ENCODE measurements around the gene ROBO3. TPM values are rescaled to one million over a fixed set of nuclear protein-coding genes. Genes with fewer than 3 reads are reported as not detected.

The ROBO3 gene
- total RNA-seq, 1 donor from 2014 or later: 18.9 TPM

DNA sequence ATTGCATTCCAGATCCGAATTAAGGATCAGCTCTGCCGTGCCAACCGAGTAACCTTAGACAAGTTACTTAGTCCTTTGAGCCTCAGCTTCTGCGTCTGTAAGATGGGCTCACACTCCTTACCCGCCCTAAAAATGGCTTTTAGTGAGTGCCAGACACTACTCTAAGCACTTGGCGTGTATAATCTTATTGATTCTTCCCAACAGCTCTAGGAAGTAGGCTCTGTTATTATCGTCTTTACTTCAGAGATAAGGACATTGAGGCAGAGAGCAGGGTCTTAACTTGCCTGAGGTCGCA, 21.7 kb upstream of the ROBO3 start:
- Histone ChIP-seq H3K4me1 (peaks cover 13% of the 10 kb centered on the region), H3K27ac (no peak overlapping the region), H3K4me3 (no peak overlapping the region), H3K36me3 (no peaks in the 10 kb centered on the region), H3K9me3 (no peaks in the 10 kb centered on the region), H3K27me3 (peaks cover 5% of the 10 kb centered on the region)
- intact Hi-C loops (cut with DNase I): no loop called here
- TF ChIP-seq CTCF (IDR thresholded peaks at IDR 0.05) (no peak), POLR2AphosphoS5 (IDR thresholded peaks at IDR 0.05; ENCODE audit: insufficient read depth in 1 of 2, low read depth in 1 of 2) (no peak), POLR2A (IDR thresholded peaks at IDR 0.05) (no peak)
- no peak for DNase-seq (ENCODE audit: extremely low spot score in 2 of 2)

DNA sequence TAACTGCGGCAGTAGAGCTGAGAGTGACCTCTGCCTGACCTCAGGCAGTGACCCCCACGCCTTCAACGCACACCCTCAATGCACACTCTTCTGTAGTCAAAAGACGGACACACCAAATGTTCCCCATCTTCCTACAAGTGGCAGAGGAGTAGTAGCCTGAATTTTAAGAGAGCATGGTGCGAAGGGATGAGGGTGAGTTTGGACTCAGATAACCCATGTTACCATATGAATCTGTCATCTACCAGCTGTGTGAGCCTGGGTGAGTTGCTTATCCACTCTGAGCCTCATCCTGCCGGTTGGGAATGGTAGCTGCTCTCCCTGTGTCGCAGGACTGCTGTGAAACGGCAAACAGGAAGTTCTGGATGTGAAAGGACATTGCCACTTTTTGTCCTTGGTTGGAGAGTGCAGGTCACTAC, 20.6 kb upstream of the ROBO3 start:
- no peak for DNase-seq (ENCODE audit: extremely low spot score in 2 of 2)
- Histone ChIP-seq H3K36me3 (no peaks in the 10 kb centered on the region), H3K27ac (no peak overlapping the region), H3K4me3 (no peak overlapping the region), H3K4me1 (peaks cover 4% of the 10 kb centered on the region), H3K9me3 (no peaks in the 10 kb centered on the region), H3K27me3 (no peaks in the 10 kb centered on the region)
- intact Hi-C loops (cut with DNase I): no loop called here
- TF ChIP-seq POLR2A (IDR thresholded peaks at IDR 0.05) (no peak), POLR2AphosphoS5 (IDR thresholded peaks at IDR 0.05; ENCODE audit: insufficient read depth in 1 of 2, low read depth in 1 of 2) (no peak), CTCF (IDR thresholded peaks at IDR 0.05) (no peak)

DNA sequence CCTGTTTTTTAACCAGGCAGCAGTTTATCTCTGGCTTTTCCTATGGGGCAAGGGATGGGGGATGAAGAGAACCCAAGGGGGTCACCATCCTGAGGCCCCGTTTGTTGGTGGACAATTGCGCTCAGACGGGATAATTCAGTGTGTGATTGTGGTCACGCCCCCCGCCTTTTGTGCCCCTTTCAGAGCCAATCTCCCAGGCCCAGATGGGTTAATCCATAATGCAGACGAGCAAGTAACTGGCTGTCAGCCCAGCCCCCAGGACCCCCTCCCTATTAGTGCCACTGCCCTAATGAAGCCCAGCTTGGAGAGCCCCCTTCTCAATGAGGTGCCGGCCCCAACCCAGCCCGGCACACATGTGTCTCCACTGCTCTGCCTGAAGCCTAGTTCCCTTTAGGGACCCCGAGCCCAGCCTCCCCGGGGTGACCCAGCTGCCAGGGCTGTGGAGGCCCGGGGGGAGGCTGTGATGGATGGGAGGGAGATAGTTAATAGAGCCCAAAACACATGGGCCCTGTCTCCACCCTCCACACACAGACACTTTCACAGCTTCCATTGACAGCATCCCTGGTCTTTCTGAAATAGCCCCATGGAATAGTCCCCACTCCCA, 19.1 kb upstream of the ROBO3 start:
- H3K4me1 ChIP-seq: no peaks in the 10 kb centered on the region
- TF ChIP-seq CTCF (IDR thresholded peaks at IDR 0.05) (no peak), POLR2A (IDR thresholded peaks at IDR 0.05) (no peak), POLR2AphosphoS5 (IDR thresholded peaks at IDR 0.05; ENCODE audit: insufficient read depth in 1 of 2, low read depth in 1 of 2) (no peak)
- no peaks in the 10 kb centered on the region for H3K36me3 ChIP-seq
- no peak overlapping the region for H3K4me3 ChIP-seq
- DNase-seq (ENCODE audit: extremely low spot score in 2 of 2): no peak
- H3K27ac ChIP-seq: no peak overlapping the region
- intact Hi-C loops (cut with DNase I): no loop called here
- no peaks in the 10 kb centered on the region for H3K9me3 ChIP-seq
- H3K27me3 ChIP-seq: no peaks in the 10 kb centered on the region

DNA sequence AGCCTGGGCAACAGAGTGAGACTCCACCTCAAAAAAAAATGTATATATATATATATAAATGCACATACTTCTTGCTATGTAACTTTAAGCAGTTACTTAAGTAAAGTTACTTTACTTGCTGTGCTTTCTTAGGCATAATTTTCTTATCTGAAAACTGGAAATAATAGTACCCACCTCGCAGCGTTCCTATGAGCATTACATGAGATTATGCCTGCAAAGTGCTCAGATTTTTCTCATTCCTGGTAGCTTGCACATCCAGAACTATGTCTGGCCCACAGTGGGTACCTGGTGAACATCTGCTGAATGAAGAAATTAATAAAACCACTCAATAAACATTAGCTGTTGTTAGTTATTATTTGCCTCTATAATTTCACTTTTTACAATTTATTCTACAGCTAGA, 6.1 kb upstream of the ROBO3 start:
- Histone ChIP-seq H3K4me1 (peaks cover 7% of the 10 kb centered on the region), H3K36me3 (no peaks in the 10 kb centered on the region), H3K9me3 (no peaks in the 10 kb centered on the region), H3K27me3 (peaks cover 6% of the 10 kb centered on the region), H3K4me3 (no peak overlapping the region), H3K27ac (no peak overlapping the region)
- no peak for DNase-seq (ENCODE audit: extremely low spot score in 2 of 2)
- intact Hi-C loops (cut with DNase I): no loop called here
- TF ChIP-seq POLR2A (IDR thresholded peaks at IDR 0.05) (no peak), CTCF (IDR thresholded peaks at IDR 0.05) (no peak), POLR2AphosphoS5 (IDR thresholded peaks at IDR 0.05; ENCODE audit: insufficient read depth in 1 of 2, low read depth in 1 of 2) (no peak)

GRCh38 chr11:124861670-124862069, 3.6 kb upstream of the ROBO3 start:
- peaks cover 6% of the 10 kb centered on the region for H3K27me3 ChIP-seq
- H3K4me3 ChIP-seq: no peak overlapping the region
- no peak for TF ChIP-seq POLR2AphosphoS5 (IDR thresholded peaks at IDR 0.05; ENCODE audit: insufficient read depth in 1 of 2, low read depth in 1 of 2)
- TF ChIP-seq POLR2A (IDR thresholded peaks at IDR 0.05): no peak
- TF ChIP-seq CTCF (IDR thresholded peaks at IDR 0.05): no peak
- no peak overlapping the region for H3K27ac ChIP-seq
- no peaks in the 10 kb centered on the region for H3K9me3 ChIP-seq
- no peak for DNase-seq (ENCODE audit: extremely low spot score in 2 of 2)
- no peaks in the 10 kb centered on the region for H3K36me3 ChIP-seq
- H3K4me1 ChIP-seq: peaks cover 24% of the 10 kb centered on the region
- intact Hi-C loops (cut with DNase I): no loop called here

Measured in vagina (tissue), 2 donors.